IMR-90 (cell line): ENCODE data around the gene EIF6. TPM values are rescaled to one million over a fixed set of nuclear protein-coding genes. Genes with fewer than 3 reads are reported as not detected.

Experiments used
- ATAC-seq: fragments of 200-7000 bp; cut with Tn5 transposase; 2 replicates; pipeline ENCODE4 v1.9.1; 2020; ENCODE audit warnings: low read depth, mild to moderate bottlenecking, moderate library complexity
- BruUV-seq: library from RNA; stranded (reverse); fragments of 400-500 nt; replicated peaks from 2 replicates; lab custom pipeline; 2021; lab: Mats Ljungman, UMichigan
- CTCF ChIA-PET: fragments of 300-600 bp; formaldehyde crosslinking; extraction: SDS; loops from one replicate; lab custom pipeline; 2021; ENCODE audit warnings: antibody characterized with exemption; lab: Yijun Ruan, JAX
- POLR2A ChIA-PET: fragments of 300-600 bp; sonication (Branson Sonifier 250); formaldehyde crosslinking; loops from one replicate; lab custom pipeline; 2022; ENCODE audit warnings: antibody characterized with exemption; ENCODE audit not compliant: unreplicated experiment; lab: Charles Lee
- DNase-seq: peaks from one replicate; pipeline ENCODE4 v3.0.0; 2013
- H2AFZ ChIP-seq: replicated peaks from 2 replicates; pipeline ENCODE3; 2013; ENCODE audit warnings: low read length, mild to moderate bottlenecking; ENCODE audit not compliant: poor library complexity
- H2AK5ac ChIP-seq: 2 replicates; pipeline ENCODE4 v1.6.1; 2013; ENCODE audit warnings: low read depth, low read length, inconsistent platforms
- H2AK9ac ChIP-seq: replicated peaks from 2 replicates; pipeline ENCODE3; 2013; ENCODE audit warnings: mild to moderate bottlenecking, low read depth, low read length, moderate library complexity; ENCODE audit not compliant: poor library complexity
- H2BK120ac ChIP-seq: 2 replicates; pipeline ENCODE4 v1.6.1; 2013; ENCODE audit warnings: low read depth, low read length, inconsistent platforms
- H2BK15ac ChIP-seq: 3 replicates; pipeline ENCODE4 v1.6.1; 2013; ENCODE audit warnings: low read depth, low read length, inconsistent platforms
- H2BK20ac ChIP-seq: 2 replicates; pipeline ENCODE4 v1.6.1; 2013; ENCODE audit warnings: low read depth, mild to moderate bottlenecking, inconsistent platforms, low read length, moderate library complexity
- H2BK5ac ChIP-seq: 2 replicates; pipeline ENCODE4 v1.6.1; 2013; ENCODE audit warnings: mild to moderate bottlenecking, low read depth, low read length, inconsistent platforms; ENCODE audit not compliant: poor library complexity, severe bottlenecking
- H3K14ac ChIP-seq: replicated peaks from 2 replicates; pipeline ENCODE4 v1.6.1; 2013; ENCODE audit warnings: low read depth, low read length, inconsistent platforms
- H3K18ac ChIP-seq: 2 replicates; pipeline ENCODE4 v1.6.1; 2013; ENCODE audit warnings: low read depth, low read length, control low read depth
- H3K23ac ChIP-seq: 2 replicates; pipeline ENCODE4 v1.6.1; 2013; ENCODE audit warnings: low read depth, low read length, inconsistent platforms
- H3K27ac ChIP-seq: 2 replicates; pipeline ENCODE4 v1.5.1; 2013; ENCODE audit warnings: mild to moderate bottlenecking, control low read depth, low read length; ENCODE audit not compliant: insufficient read depth
- H3K27me3 ChIP-seq: 2 replicates; pipeline ENCODE4 v1.6.1; 2013; ENCODE audit warnings: low read length; ENCODE audit not compliant: control insufficient read depth, insufficient read depth
- H3K36me3 ChIP-seq: 2 replicates; pipeline ENCODE4 v1.6.1; 2013; ENCODE audit warnings: low read length, mixed read lengths; ENCODE audit not compliant: control insufficient read depth, insufficient read depth
- H3K4ac ChIP-seq: 2 replicates; pipeline ENCODE4 v1.6.1; 2013; ENCODE audit warnings: low read depth, low read length, inconsistent platforms
- H3K4me1 ChIP-seq: 2 replicates; pipeline ENCODE4 v1.6.1; 2013; ENCODE audit warnings: low read length, mixed read lengths; ENCODE audit not compliant: control insufficient read depth, insufficient read depth
- H3K4me2 ChIP-seq: 2 replicates; pipeline ENCODE4 v1.6.1; 2013; ENCODE audit warnings: low read depth, mild to moderate bottlenecking, control low read depth, low read length, moderate library complexity
- H3K4me3 ChIP-seq: 2 replicates; pipeline ENCODE4 v1.5.1; 2013; ENCODE audit warnings: low read depth, mild to moderate bottlenecking, control low read depth, low read length, moderate library complexity; ENCODE audit not compliant: insufficient read depth
- H3K56ac ChIP-seq: 2 replicates; pipeline ENCODE4 v1.6.1; 2013; ENCODE audit warnings: low read length, inconsistent platforms; ENCODE audit not compliant: insufficient read depth; ENCODE audit errors: extremely low read depth
- H3K79me1 ChIP-seq, 2 experiments: 2 replicates each; pipeline ENCODE4 v1.6.1; 2013; ENCODE audit warnings: low read length in 2 of 2, inconsistent platforms in 1 of 2, low read depth in 1 of 2
- H3K9ac ChIP-seq: 2 replicates; pipeline ENCODE4 v1.6.1; 2013; ENCODE audit warnings: low read depth, low read length, control low read depth
- H3K9me1 ChIP-seq: 2 replicates; pipeline ENCODE4 v1.6.1; 2013; ENCODE audit warnings: low read length, inconsistent platforms; ENCODE audit not compliant: insufficient read depth
- H3K9me3 ChIP-seq: 2 replicates; pipeline ENCODE4 v1.6.1; 2013; ENCODE audit warnings: low read length; ENCODE audit not compliant: control insufficient read depth, insufficient read depth
- H4K20me1 ChIP-seq: 2 replicates; pipeline ENCODE4 v1.6.1; 2013; ENCODE audit warnings: low read length, inconsistent platforms; ENCODE audit not compliant: insufficient read depth
- H4K5ac ChIP-seq: 2 replicates; pipeline ENCODE4 v1.6.1; 2013; ENCODE audit warnings: mild to moderate bottlenecking, low read depth, low read length, control low read depth
- H4K8ac ChIP-seq, 2 experiments: 2 replicates each; pipeline ENCODE4 v1.6.1; 2013; ENCODE audit warnings: low read depth in 2 of 2, low read length in 2 of 2, control low read depth in 1 of 2, inconsistent platforms in 1 of 2
- H4K91ac ChIP-seq: 2 replicates; pipeline ENCODE4 v1.6.1; 2013; ENCODE audit warnings: low read depth, low read length, inconsistent platforms; ENCODE audit not compliant: insufficient read depth
- BHLHE40 ChIP-seq: fragments of 150-350 bp; IDR thresholded peaks from 2 replicates; pipeline ENCODE4 v1.6.1; 2016; ENCODE audit warnings: mild to moderate bottlenecking, low read depth, low read length
- CEBPB ChIP-seq: IDR thresholded peaks from 2 replicates; pipeline ENCODE4 v1.6.1; 2012; ENCODE audit warnings: low read depth, low read length, improper control_type of control experiment
- CHD1 ChIP-seq: IDR thresholded peaks from 2 replicates; pipeline ENCODE4 v1.6.1; 2012; ENCODE audit warnings: low read depth, low read length, improper control_type of control experiment
- ELK1 ChIP-seq: fragments of 150-350 bp; IDR thresholded peaks from 2 replicates; pipeline ENCODE4 v1.6.1; 2016; ENCODE audit warnings: low read depth, mild to moderate bottlenecking, low read length, moderate library complexity, borderline replicate concordance
- FOS ChIP-seq: fragments of 150-350 bp; IDR thresholded peaks from 2 replicates; pipeline ENCODE4 v1.6.1; 2016; ENCODE audit warnings: low read depth, low read length
- MAFK ChIP-seq: IDR thresholded peaks from 2 replicates; pipeline ENCODE4 v1.6.1; 2012; ENCODE audit warnings: low read depth, low read length, improper control_type of control experiment
- MAZ ChIP-seq: IDR thresholded peaks from 2 replicates; pipeline ENCODE4 v1.6.1; 2012; ENCODE audit warnings: low read depth, mild to moderate bottlenecking, low read length, improper control_type of control experiment, moderate library complexity, borderline replicate concordance
- MXI1 ChIP-seq: IDR thresholded peaks from 2 replicates; pipeline ENCODE4 v1.6.1; 2012; ENCODE audit warnings: low read depth, mild to moderate bottlenecking, low read length, moderate library complexity, borderline replicate concordance
- NFE2L2 ChIP-seq: fragments of 150-350 bp; IDR thresholded peaks from 2 replicates; pipeline ENCODE4 v1.6.1; 2016; ENCODE audit warnings: low read depth, mild to moderate bottlenecking, low read length
- POLR2A ChIP-seq: IDR thresholded peaks from 2 replicates; pipeline ENCODE4 v1.6.1; 2012; ENCODE audit warnings: mild to moderate bottlenecking, low read depth, low read length
- RAD21 ChIP-seq: IDR thresholded peaks from 2 replicates; pipeline ENCODE4 v1.6.1; 2012; ENCODE audit warnings: low read length, improper control_type of control experiment
- RCOR1 ChIP-seq: IDR thresholded peaks from 2 replicates; pipeline ENCODE4 v1.6.1; 2012; ENCODE audit warnings: mild to moderate bottlenecking, low read length, improper control_type of control experiment; ENCODE audit not compliant: insufficient replicate concordance
- RFX5 ChIP-seq: IDR thresholded peaks from 2 replicates; pipeline ENCODE4 v1.8.0; 2012; ENCODE audit warnings: low read depth, mild to moderate bottlenecking, low read length, moderate library complexity
- USF2 ChIP-seq: fragments of 150-350 bp; IDR thresholded peaks from 2 replicates; pipeline ENCODE4 v1.6.1; 2017; ENCODE audit warnings: mild to moderate bottlenecking, antibody characterized with exemption, low read length, low read depth
- WGBS, 2 experiments: methylation state at CpG; one replicate each; pipeline versions ENCODE4 v1.1.5 to v1.1.7; 2013; ENCODE audit warnings: missing lambda C conversion rate in 2 of 2; ENCODE audit not compliant: insufficient read length in 1 of 2; ENCODE audit errors: extremely low coverage in 2 of 2; 5-methylcytosine and 5-hydroxymethylcytosine counted together
- dilution Hi-C: fragments of 300-500 bp; cut with HindIII; formaldehyde crosslinking; loops from one replicate; pipeline ENCODE4 v1.14.3; 2018; ENCODE audit warnings: low sequenced_read_pairs; ENCODE audit not compliant: unreplicated experiment
- in situ Hi-C: fragments of 300-500 bp; cut with MboI; formaldehyde crosslinking; loops from 3 replicates; pipeline ENCODE4 v1.14.3; 2019; ENCODE audit warnings: low sequenced_read_pairs, inconsistent platforms, mixed read lengths
- intact Hi-C: fragments of 100-400 bp; cut with micrococcal nuclease; formaldehyde crosslinking; loops from 2 replicates; pipeline ENCODE4 v1.10.0; 2022
- polyA plus RNA-seq, 3 experiments: library from polyadenylated mRNA; depleted of rRNA; stranded (reverse); fragments of >200 nt; gene quantifications; 2 replicates each; pipeline ENCODE4 v1.2.3, GENCODE V29; 2012; ENCODE audit warnings: low replicate concordance in 1 of 3
- total RNA-seq: library from RNA; depleted of rRNA; stranded (reverse); fragments of >200 nt; gene quantifications from 2 replicates; pipeline ENCODE4 v1.2.3, GENCODE V29; 2012
- TF ChIP-seq, protein P1 (sequence below): conservative IDR thresholded peaks from 2 replicates; pipeline ENCODE4 v1.5.1; 2012; ENCODE audit warnings: mild to moderate bottlenecking, low read depth, low read length, improper control_type of control experiment

Gene EIF6
- total and polyA plus RNA-seq, 2 of the 4 experiments (the other 2 are of a cell fraction): 215 to 227 TPM

DNA sequence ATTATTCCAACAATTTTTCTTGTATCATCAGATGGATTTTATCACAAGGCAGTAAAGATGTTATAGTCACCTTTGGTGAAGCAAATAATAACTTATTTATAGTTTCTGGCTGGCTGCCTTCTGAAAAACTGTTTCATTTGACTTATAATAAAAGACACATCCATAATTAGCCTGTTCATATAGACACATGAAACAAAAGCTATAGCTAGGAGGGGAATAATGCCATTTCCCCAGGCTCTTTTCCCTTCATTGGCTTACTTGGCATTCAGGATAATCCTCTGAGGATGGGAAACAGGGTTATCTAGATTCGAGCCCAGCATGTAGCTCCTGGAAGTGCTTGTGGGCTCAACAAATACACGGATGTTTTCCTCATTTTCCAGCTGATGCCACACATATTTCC lies 40.6 kb downstream of the EIF6 start:
- Histone ChIP-seq H2BK120ac (no peak overlapping the region), H3K4me1 (peaks cover 2% of the 10 kb centered on the region; the same call in 1 of the 2 replicates), H3K14ac (no peak overlapping the region), H2AK5ac (no peak overlapping the region), H4K20me1 (no peaks in the 10 kb centered on the region), H3K23ac (no peak overlapping the region), H2BK20ac (no peak overlapping the region), H3K27ac (no peak overlapping the region), H3K18ac (no peak overlapping the region), H3K27me3 (peaks cover 2% of the 10 kb centered on the region; the same call in 1 of the 2 replicates), H3K36me3 (no peaks in the 10 kb centered on the region), H3K4me3 (no peak overlapping the region), H2BK15ac (no peak overlapping the region), H4K5ac (no peak overlapping the region), H3K9me1 (peaks cover 5% of the 10 kb centered on the region; the same call in 1 of the 2 replicates), H3K9ac (no peak overlapping the region), H3K4ac (no peak overlapping the region), H3K56ac (no peak overlapping the region), H4K91ac (no peak overlapping the region), H3K4me2 (no peak overlapping the region), H2BK5ac (no peak overlapping the region), H4K8ac (no peak overlapping the region), H3K79me1 (no peaks in the 10 kb centered on the region), H2AFZ (no peak overlapping the region), H2AK9ac (no peak overlapping the region), H3K9me3 (no peaks in the 10 kb centered on the region)
- ATAC-seq (no peak), DNase-seq (no peak)
- no CpG with 5 or more reads among the region's 2 CpGs for WGBS, 2 experiments
- intact Hi-C loops (no loop called here), in situ Hi-C loops (no loop called here), dilution Hi-C loops (no loop called here)
- CTCF ChIA-PET: no interaction called here
- BruUV-seq: no TSS peak
- POLR2A ChIA-PET: no interaction called here
- no peak for TF ChIP-seq POLR2A
- TF ChIP-seq RCOR1: no peak
- no peak for TF ChIP-seq RFX5
- TF ChIP-seq MAZ: no peak
- TF ChIP-seq ELK1: no peak
- no peak for TF ChIP-seq CHD1
- TF ChIP-seq FOS: no peak
- TF ChIP-seq BHLHE40: no peak
- TF ChIP-seq RAD21: no peak
- no peak for TF ChIP-seq MXI1
- no peak for TF ChIP-seq MAFK
- TF ChIP-seq, protein P1, sequence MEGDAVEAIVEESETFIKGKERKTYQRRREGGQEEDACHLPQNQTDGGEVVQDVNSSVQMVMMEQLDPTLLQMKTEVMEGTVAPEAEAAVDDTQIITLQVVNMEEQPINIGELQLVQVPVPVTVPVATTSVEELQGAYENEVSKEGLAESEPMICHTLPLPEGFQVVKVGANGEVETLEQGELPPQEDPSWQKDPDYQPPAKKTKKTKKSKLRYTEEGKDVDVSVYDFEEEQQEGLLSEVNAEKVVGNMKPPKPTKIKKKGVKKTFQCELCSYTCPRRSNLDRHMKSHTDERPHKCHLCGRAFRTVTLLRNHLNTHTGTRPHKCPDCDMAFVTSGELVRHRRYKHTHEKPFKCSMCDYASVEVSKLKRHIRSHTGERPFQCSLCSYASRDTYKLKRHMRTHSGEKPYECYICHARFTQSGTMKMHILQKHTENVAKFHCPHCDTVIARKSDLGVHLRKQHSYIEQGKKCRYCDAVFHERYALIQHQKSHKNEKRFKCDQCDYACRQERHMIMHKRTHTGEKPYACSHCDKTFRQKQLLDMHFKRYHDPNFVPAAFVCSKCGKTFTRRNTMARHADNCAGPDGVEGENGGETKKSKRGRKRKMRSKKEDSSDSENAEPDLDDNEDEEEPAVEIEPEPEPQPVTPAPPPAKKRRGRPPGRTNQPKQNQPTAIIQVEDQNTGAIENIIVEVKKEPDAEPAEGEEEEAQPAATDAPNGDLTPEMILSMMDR: no peak
- no peak for TF ChIP-seq CEBPB
- TF ChIP-seq USF2: no peak
- TF ChIP-seq NFE2L2: no peak
